Cardiac muscle cell (in vitro differentiated cells and primary cell): ENCODE results near the gene GAD1. TPM values are rescaled to one million over a fixed set of nuclear protein-coding genes. Genes with fewer than 3 reads are reported as not detected.
A peak's percentile ranks its signal among the peaks of the same experiment; 100 is the strongest.

Experiments
- DNase-seq, 2 donors: peaks; one replicate each; pipeline versions ENCODE4 v3.0.0 to v3.0.0-alpha.2; 2010 to 2017; ENCODE audit warnings: low read depth in 1 of 2, low spot score in 1 of 2
- H3K27ac ChIP-seq: fragments of 200-600 bp; sonication (generic); 2 replicates; pipeline ENCODE4 v1.5.1; 2016
- H3K27me3 ChIP-seq: fragments of 200-600 bp; sonication (generic); 2 replicates; pipeline ENCODE4 v1.6.0; 2016; ENCODE audit warnings: control low read depth
- H3K36me3 ChIP-seq: fragments of 200-600 bp; sonication (generic); 2 replicates; pipeline ENCODE4 v1.5.1; 2016; ENCODE audit warnings: control low read depth
- H3K4me1 ChIP-seq: fragments of 200-600 bp; sonication (generic); 2 replicates; pipeline ENCODE4 v1.8.1; 2017; ENCODE audit warnings: low read depth, mild to moderate bottlenecking, mixed run types
- H3K4me3 ChIP-seq: fragments of 200-600 bp; sonication (generic); 2 replicates; pipeline ENCODE4 v1.5.1; 2016; ENCODE audit warnings: mild to moderate bottlenecking
- H3K9me3 ChIP-seq: fragments of 200-600 bp; sonication (generic); 2 replicates; pipeline ENCODE4 v1.5.1; 2017; ENCODE audit warnings: low read depth, mild to moderate bottlenecking, control low read depth
- polyA plus RNA-seq: library from polyadenylated mRNA; unstranded; fragments of >200 nt; fragmentation: Nextera tagmentation; extraction: Ambion mirVana; gene quantifications from 2 replicates; pipeline ENCODE4 v1.2.1, GENCODE V29; 2016
- total RNA-seq: library from RNA; depleted of rRNA; stranded (reverse); fragments of >200 nt; gene quantifications from 2 replicates; pipeline ENCODE4 v1.2.3, GENCODE V29; 2016
- TF ChIP-seq, protein P1 (sequence below): IDR thresholded peaks from 2 replicates; pipeline ENCODE4 v1.5.1; 2012; ENCODE audit warnings: low read depth, mild to moderate bottlenecking, low read length

Gene GAD1
- total and polyA plus RNA-seq, 2 experiments from 2014 or later, result 0.12 to 0.39 TPM

DNA sequence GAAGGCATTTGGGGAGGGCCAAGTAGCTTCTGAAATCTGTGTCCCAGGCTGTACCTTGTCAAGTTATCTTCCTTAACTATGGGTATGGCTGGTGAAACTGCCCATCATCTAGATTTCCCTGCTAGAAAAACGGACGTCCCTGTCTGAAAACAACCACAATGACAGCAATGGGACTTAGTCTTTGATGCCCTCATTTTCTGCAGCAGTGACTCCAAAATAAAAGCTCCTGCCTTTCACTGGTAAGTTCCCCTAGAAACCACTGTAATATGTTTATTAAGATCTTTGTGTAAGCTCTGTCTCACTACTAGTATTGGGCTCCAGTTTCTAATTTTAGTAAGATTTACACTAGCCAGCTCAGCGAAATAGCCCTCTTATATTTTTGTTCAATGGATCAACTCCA lies 65.2 kb downstream of the GAD1 start:
- DNase-seq, result no peak
- Histone ChIP-seq H3K36me3 (no peaks in the 10 kb centered on the region), H3K4me1 (no peaks in the 10 kb centered on the region), H3K27ac (no peak overlapping the region), H3K4me3 (no peak overlapping the region), H3K27me3 (peaks cover 3% of the 10 kb centered on the region), H3K9me3 (no peaks in the 10 kb centered on the region)
- TF ChIP-seq, protein P1, sequence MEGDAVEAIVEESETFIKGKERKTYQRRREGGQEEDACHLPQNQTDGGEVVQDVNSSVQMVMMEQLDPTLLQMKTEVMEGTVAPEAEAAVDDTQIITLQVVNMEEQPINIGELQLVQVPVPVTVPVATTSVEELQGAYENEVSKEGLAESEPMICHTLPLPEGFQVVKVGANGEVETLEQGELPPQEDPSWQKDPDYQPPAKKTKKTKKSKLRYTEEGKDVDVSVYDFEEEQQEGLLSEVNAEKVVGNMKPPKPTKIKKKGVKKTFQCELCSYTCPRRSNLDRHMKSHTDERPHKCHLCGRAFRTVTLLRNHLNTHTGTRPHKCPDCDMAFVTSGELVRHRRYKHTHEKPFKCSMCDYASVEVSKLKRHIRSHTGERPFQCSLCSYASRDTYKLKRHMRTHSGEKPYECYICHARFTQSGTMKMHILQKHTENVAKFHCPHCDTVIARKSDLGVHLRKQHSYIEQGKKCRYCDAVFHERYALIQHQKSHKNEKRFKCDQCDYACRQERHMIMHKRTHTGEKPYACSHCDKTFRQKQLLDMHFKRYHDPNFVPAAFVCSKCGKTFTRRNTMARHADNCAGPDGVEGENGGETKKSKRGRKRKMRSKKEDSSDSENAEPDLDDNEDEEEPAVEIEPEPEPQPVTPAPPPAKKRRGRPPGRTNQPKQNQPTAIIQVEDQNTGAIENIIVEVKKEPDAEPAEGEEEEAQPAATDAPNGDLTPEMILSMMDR, result no peak

DNA sequence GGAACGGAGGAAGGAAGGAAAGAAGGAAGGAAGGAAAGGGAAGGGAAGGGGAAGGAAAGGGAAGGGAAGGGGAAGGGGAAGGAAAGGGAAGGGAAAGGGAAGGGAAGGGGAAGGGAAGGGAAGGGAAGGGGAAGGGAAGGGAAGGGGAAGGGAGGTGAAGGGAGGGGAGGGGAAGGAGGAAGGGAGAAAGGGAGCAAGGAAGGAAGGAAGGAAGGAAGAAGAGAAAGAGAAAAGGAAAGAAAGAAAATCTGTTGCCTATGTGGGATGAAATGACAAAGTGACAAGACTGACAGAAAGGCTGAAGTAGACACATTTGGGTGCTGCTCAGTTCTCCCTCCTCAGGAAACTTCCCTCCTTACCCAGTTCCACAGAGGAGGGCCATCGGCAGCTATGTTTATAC lies 66.1 kb downstream of the GAD1 start:
- TF ChIP-seq, protein P1, result no peak
- peaks cover 3% of the 10 kb centered on the region for H3K27me3 ChIP-seq
- H3K9me3 ChIP-seq, result no peaks in the 10 kb centered on the region
- no peak for DNase-seq
- H3K36me3 ChIP-seq, result no peaks in the 10 kb centered on the region
- no peak overlapping the region for H3K4me3 ChIP-seq
- no peak overlapping the region for H3K27ac ChIP-seq
- no peaks in the 10 kb centered on the region for H3K4me1 ChIP-seq

DNA sequence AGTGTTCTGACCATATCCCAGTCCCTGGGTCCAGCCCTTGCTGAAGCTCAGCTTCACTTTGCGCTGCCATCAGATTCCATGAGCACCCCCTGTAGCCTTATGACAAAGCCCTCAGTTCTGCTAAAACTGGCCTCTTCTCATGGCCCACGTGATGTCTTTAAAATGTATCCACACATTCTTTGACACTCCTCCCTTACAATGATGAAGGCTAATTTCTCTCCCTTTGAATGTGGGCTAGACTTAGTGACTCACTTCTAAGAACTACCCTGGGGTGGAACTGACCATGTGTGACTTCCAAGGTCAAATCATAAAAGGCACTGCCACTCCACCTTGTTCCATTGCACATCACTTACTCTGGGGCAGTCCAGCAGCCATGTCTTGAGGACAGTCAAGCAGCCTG lies 67.0 kb downstream of the GAD1 start:
- no peaks in the 10 kb centered on the region for H3K9me3 ChIP-seq
- no peak overlapping the region for H3K27ac ChIP-seq
- no peak for DNase-seq
- no peak overlapping the region for H3K4me3 ChIP-seq
- H3K36me3 ChIP-seq, result no peaks in the 10 kb centered on the region
- no peaks in the 10 kb centered on the region for H3K4me1 ChIP-seq
- TF ChIP-seq, protein P1, result no peak
- peaks cover 3% of the 10 kb centered on the region for H3K27me3 ChIP-seq

DNA sequence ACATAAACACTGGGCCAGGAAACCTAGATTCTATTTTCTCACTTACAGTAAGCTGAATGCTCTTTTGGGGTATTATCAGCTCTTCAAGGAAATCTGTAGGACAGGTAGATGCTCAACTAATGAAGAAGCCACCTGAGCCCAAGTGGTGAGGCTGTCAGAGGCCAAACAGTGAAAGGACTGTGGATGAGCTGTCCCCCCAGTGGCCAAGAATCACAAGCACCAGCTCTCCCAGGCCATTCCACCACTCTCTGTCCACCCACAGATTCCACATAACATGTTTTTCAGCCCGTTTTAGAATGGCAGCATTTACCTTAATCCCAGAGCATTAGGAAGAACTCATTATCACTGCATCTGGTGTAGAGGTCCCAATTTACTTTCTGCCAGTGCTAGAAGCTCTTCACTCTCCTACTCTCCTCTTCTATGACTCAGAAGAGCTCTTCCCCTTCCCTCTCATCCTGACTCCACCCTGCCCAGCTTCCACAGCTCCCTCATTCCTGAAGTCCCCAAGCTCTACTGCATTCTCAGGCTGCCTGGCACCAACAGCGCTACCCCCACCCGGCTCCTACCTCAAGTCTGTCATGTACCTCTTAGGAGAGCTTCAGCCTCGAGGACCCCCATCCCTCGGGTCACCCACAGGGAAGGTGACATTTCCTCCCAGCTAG lies 68.6 kb downstream of the GAD1 start:
- Histone ChIP-seq H3K27ac (no peak overlapping the region), H3K9me3 (no peaks in the 10 kb centered on the region), H3K27me3 (peaks cover 3% of the 10 kb centered on the region), H3K4me1 (no peaks in the 10 kb centered on the region), H3K4me3 (no peak overlapping the region), H3K36me3 (no peaks in the 10 kb centered on the region)
- TF ChIP-seq, protein P1, result no peak
- DNase-seq, result no peak

DNA sequence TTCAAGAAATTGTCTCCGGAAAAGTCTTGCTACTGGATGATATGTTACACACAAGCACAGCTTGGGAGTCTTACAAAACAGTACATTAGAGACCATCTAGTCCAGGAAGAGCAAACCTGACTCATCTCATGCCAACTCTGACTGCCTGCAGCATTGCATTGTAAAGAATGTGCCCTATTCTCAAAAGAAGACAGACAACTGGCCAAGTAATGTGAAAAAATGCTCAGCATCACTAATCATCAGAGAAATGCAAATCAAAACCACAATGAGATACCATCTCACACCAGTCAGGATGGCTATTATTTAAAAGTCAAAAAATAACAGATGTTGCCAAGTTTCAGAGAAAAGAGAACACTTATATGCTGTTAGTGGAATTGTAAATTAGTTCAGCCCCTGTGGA lies 69.7 kb downstream of the GAD1 start:
- Histone ChIP-seq H3K27me3 (no peaks in the 10 kb centered on the region), H3K4me1 (no peaks in the 10 kb centered on the region), H3K27ac (no peak overlapping the region), H3K4me3 (no peak overlapping the region), H3K36me3 (no peaks in the 10 kb centered on the region), H3K9me3 (no peaks in the 10 kb centered on the region)
- peak in 1 of 2 donors; percentile 61 for DNase-seq
- TF ChIP-seq, protein P1, result no peak
